OCI-LY7 (cell line): ENCODE results near the gene FOXA2. TPM values are rescaled to one million over a fixed set of nuclear protein-coding genes. Genes with fewer than 3 reads are reported as not detected.

Source experiments
- BruUV-seq: library from RNA; stranded (reverse); fragments of 400-500 nt; replicated peaks from 2 replicates; lab custom pipeline; 2021; lab: Mats Ljungman, UMichigan
- CTCF ChIA-PET: fragments of 300-600 bp; sonication (Branson Sonifier 250); formaldehyde crosslinking; loops from one replicate; lab custom pipeline; 2022; ENCODE audit warnings: antibody characterized with exemption; ENCODE audit not compliant: unreplicated experiment; lab: Charles Lee
- POLR2A ChIA-PET: fragments of 300-600 bp; sonication (Branson Sonifier 250); formaldehyde crosslinking; loops from one replicate; lab custom pipeline; 2022; ENCODE audit warnings: antibody characterized with exemption; lab: Charles Lee
- DNase-seq: peaks from one replicate; pipeline ENCODE4 v3.0.0-alpha.2; 2015; ENCODE audit warnings: low spot score
- H2AFZ ChIP-seq: fragments of 200-600 bp; sonication (generic), shearing (Covaris generic); 2 replicates; pipeline ENCODE4 v1.6.1; 2014; ENCODE audit warnings: mild to moderate bottlenecking, antibody characterized with exemption, low read length, moderate library complexity
- H3K27ac ChIP-seq: fragments of 200-600 bp; sonication (generic); 2 replicates; pipeline ENCODE4 v1.5.1; 2014; ENCODE audit warnings: mixed run types, low read depth, mild to moderate bottlenecking, moderate library complexity, low read length, inconsistent platforms; ENCODE audit not compliant: poor library complexity, severe bottlenecking
- H3K36me3 ChIP-seq: fragments of 200-600 bp; sonication (generic); 2 replicates; pipeline ENCODE4 v1.6.1; 2014; ENCODE audit warnings: mild to moderate bottlenecking, antibody characterized with exemption, low read length, moderate library complexity, mixed read lengths; ENCODE audit not compliant: insufficient read depth
- H3K4me1 ChIP-seq: fragments of 200-600 bp; sonication (generic); 2 replicates; pipeline ENCODE4 v1.5.1; 2014; ENCODE audit warnings: mild to moderate bottlenecking, low read length; ENCODE audit not compliant: insufficient read depth, poor library complexity, severe bottlenecking
- H3K4me2 ChIP-seq: fragments of 200-600 bp; sonication (generic); 2 replicates; pipeline ENCODE4 v1.6.1; 2014; ENCODE audit warnings: mild to moderate bottlenecking, low read length
- H3K4me3 ChIP-seq: fragments of 200-600 bp; sonication (generic); 2 replicates; pipeline ENCODE4 v1.5.1; 2014; ENCODE audit warnings: mild to moderate bottlenecking, low read depth, low read length; ENCODE audit not compliant: poor library complexity, severe bottlenecking
- H3K79me2 ChIP-seq: fragments of 200-600 bp; sonication (generic); 2 replicates; pipeline ENCODE4 v1.6.1; 2016; ENCODE audit warnings: low read depth, mild to moderate bottlenecking, low read length, moderate library complexity, mixed read lengths; ENCODE audit not compliant: insufficient read depth
- H3K9me2 ChIP-seq: fragments of 200-600 bp; sonication (generic); 2 replicates; pipeline ENCODE4 v1.6.1; 2016; ENCODE audit warnings: mild to moderate bottlenecking, low read length, mixed read lengths; ENCODE audit not compliant: insufficient read depth
- H3K9me3 ChIP-seq: fragments of 200-600 bp; sonication (generic); 2 replicates; pipeline ENCODE4 v1.6.1; 2014; ENCODE audit warnings: mild to moderate bottlenecking, mixed run types, low read length, mixed read lengths
- H4K20me1 ChIP-seq: fragments of 200-600 bp; sonication (generic); 2 replicates; pipeline ENCODE4 v1.6.1; 2014; ENCODE audit warnings: mild to moderate bottlenecking, antibody characterized with exemption, low read length, moderate library complexity, mixed read lengths; ENCODE audit not compliant: insufficient read depth
- CTCF ChIP-seq: fragments of 200-600 bp; sonication (generic); conservative IDR thresholded peaks from 2 replicates; pipeline ENCODE4 v1.5.1; 2014; ENCODE audit warnings: mild to moderate bottlenecking, antibody characterized with exemption, low read length, moderate library complexity, mixed read lengths
- EZH2phosphoT487 ChIP-seq: fragments of 200-600 bp; sonication (generic); IDR thresholded peaks from 2 replicates; pipeline ENCODE4 v1.6.1; 2018; ENCODE audit warnings: low read depth, borderline replicate concordance, mild to moderate bottlenecking, mixed run types, antibody characterized with exemption, low read length, moderate library complexity, mixed read lengths
- intact Hi-C: fragments of 100-400 bp; cut with micrococcal nuclease; formaldehyde crosslinking; loops from one replicate; pipeline ENCODE4 v1.10.0; 2022; ENCODE audit not compliant: unreplicated experiment
- total RNA-seq, 2 experiments: library from RNA; depleted of rRNA in 1 of 2; stranded (reverse); fragments of >200 nt in 1 of 2; shearing (Covaris generic) in 1 of 2; gene quantifications; 2 replicates each; pipeline ENCODE4 v1.2.3, GENCODE V29; 2014 to 2022

Gene FOXA2
- total RNA-seq, 2 experiments from 2014 or later: not detected

DNA sequence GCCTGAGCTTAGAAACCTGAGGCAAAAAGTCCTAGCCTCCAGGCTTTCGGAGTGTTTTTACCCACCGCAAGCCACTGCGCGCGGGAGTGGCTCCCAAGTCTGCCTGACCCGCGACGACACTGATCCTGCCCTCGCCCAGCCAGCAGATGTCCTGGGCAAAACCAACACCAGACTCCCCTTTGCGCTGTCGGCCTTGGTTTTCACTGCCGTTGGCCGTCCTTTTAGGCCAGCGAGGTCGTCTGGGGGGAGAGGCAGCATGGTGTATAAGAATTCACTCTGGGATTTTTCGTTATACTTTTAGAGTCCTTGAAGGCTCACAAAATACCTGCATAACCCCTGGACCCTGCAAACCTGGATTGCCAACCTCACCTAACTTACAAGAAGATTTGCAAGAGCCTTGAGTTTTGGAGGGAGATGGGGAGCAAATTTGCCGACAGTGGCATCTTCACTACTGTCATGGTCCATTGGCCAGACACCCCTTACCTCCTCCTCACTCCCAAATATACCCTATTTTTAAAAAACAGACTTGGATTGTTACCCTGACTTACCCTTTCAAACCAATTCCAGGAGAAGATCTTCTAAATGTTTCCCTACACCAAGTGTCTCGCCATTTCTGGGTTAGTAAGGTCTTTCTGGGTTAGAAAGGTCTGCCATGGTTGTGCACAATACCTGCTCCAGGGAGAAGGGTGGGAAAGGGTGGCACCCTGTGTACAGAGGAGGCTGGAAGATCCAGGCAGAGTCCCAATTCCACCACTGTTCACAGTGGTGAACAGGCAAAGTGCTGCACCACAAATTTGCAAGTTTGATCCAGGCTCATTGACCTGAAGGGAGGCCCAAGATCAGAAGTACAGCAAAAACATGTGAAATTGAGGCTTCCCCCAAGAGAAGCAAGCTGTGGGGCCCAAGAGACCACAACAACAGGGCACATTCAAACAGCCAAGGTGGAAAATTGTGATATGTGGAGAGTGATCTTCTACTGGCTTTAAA, 4.4 kb downstream of the FOXA2 start:
- Histone ChIP-seq H3K4me2 (no peak overlapping the region), H3K9me2 (no peaks in the 10 kb centered on the region), H3K27ac (no peak overlapping the region), H2AFZ (no peak overlapping the region), H3K36me3 (no peaks in the 10 kb centered on the region), H3K9me3 (no peaks in the 10 kb centered on the region), H3K4me1 (no peaks in the 10 kb centered on the region), H3K4me3 (no peak overlapping the region), H3K79me2 (no peaks in the 10 kb centered on the region), H4K20me1 (no peaks in the 10 kb centered on the region)
- intact Hi-C loops: no loop called here
- CTCF ChIA-PET: no interaction called here
- TF ChIP-seq CTCF (no peak), EZH2phosphoT487 (no peak)
- DNase-seq: no peak
- POLR2A ChIA-PET: no interaction called here
- BruUV-seq: no TSS peak

- ChIA-PET CTCF (no interaction called here), POLR2A (no interaction called here)
- no peak overlapping the region for H3K4me2 ChIP-seq
- no peaks in the 10 kb centered on the region for H4K20me1 ChIP-seq
- H2AFZ ChIP-seq: no peak overlapping the region
- H3K36me3 ChIP-seq: no peaks in the 10 kb centered on the region
- no TSS peak for BruUV-seq
- no peak overlapping the region for H3K27ac ChIP-seq
- H3K4me1 ChIP-seq: no peaks in the 10 kb centered on the region
- H3K9me3 ChIP-seq: no peaks in the 10 kb centered on the region
- H3K9me2 ChIP-seq: no peaks in the 10 kb centered on the region
- no peak overlapping the region for H3K4me3 ChIP-seq
- intact Hi-C loops: no loop called here
- no peaks in the 10 kb centered on the region for H3K79me2 ChIP-seq
- TF ChIP-seq CTCF: no peak
- TF ChIP-seq EZH2phosphoT487: no peak
- no peak for DNase-seq
These were observed 5.3 kb downstream of the FOXA2 start for GRCh38 chr20:22579119-22579427.
